ENCODE measurements around the gene BTNL9.
"Not testable (repeated sequence)": the region's sequence is repeated elsewhere in the genome, so short reads cannot be mapped to it uniquely, and the experiment has no call there.

The BTNL9 gene

DNA sequence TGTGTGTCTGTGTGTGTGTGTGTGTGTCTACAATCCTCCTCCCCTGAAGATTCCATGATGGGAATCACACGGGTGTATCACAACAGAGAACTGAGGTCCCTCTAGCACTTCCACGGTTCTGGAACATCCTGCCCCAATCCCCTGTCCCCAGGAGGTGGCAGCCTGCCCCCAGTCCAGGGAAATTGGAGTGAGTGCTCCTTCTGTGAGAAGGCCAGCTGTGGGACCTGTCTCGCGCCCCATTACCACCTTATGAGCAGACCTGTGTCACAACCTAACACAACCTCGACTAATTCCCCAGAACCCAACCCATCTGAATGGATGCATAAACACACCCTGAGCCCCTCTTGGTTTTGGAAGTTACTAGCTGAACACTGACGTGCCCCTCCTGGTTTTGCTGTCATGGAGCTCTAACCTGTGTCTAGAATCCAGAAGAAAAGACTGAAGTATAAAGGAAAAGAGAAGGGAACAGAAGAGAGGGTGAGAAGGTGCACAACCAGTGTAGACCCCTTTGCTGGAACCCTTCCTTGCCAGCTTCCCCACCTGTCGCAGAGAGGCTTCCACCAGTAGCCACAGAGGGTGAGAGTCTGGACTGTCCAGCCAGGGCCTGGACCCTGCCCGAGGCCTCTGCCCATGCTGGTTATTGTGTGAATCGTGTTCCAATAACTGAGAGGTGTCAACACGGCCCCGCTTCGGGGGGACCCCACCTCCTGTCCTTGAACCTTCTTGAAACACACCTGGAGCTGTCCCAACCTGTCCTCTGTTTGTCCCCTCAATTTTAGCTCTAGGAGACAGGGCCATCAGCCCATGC lies 3.4 kb downstream of the BTNL9 start:
- DNase-seq = no peak

DNA sequence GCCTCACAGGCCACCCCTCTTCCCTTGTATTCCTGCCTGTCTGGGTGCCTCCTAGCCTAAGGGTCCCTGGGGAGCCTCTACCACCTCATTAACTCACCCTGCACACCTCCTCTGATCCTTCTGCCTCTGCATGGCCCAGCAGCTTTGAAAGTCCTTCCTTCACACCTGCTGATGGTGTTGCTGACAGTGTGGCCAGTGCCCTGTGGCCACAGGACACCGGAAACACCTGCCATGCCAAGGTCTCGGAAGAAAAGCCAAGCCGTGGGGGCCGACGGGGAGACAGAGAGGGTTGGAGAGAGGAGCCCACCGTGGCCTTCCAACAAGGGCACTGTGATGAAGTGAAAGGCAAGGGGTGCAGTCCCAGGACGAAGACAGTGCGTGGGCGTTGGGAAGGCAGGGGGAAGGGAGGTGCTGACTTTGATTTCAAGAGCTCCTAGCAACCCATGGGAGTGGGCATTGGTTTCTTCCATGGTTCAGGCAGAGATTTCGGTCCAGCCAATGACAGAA lies 4.1 kb downstream of the BTNL9 start:
- DNase-seq = no peak

DNA sequence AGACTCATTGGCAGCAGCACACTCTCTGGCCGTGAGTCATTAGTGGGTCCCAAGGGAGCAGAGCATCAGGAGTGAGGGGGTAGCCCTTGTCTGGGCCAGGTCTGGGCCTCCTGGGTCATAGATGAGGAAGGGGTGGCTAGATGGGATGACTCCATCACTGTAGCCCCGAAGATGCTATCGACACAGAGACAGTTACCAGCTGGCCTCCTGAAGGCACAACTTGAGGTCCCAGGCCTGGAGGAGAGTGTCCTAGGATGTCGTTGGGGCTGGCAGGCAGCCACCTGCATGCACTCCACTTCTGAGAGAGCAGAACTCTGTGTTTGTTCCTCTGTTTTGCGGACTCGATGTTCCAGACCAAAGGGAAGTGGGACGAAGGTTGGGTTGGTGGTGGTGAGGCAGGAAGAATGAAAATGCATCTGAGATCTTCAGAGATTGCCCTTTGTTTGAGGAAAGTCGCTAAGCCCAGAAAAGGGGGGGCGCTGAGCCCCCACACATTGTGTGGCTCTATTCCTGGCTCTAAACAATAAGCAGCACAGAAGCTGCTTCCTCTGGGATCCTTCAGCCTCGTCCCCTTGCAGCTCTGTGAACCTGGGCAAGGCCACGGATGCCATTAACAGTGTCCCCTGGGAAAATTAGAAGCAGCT lies 4.7 kb downstream of the BTNL9 start:
- DNase-seq = no peak

DNA sequence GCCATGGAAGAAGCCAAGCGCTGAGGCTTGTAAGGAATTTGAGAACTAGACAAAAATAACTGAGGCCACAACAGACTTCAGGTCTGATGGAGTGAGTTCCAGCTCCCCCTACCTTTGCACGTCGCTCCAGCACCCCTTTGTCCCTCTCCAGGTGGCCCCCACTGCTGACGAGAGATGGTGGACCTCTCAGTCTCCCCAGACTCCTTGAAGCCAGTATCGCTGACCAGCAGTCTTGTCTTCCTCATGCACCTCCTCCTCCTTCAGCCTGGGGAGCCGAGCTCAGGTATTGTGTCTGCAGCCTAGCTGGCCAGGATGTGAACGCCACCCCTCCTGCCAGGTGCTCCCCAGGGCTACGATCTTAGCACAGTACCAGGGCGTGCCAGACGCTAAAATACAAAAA lies 5.2 kb downstream of the BTNL9 start:
- DNase-seq = no peak

DNA sequence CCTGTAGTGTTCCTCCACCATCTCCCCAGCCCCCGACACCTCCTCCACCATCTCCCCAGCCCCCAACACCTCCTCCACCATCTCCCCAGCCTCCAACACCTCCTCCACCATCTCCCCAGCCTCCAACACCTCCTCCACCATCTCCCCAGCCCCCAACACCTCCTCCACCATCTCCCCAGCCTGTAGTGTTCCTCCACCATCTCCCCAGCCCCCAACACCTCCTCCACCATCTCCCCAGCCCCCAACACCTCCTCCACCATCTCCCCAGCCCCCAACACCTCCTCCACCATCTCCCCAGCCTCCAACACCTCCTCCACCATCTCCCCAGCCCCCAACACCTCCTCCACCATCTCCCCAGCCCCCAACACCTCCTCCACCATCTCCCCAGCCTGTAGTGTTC lies 5.8 kb downstream of the BTNL9 start:
- not testable (repeated sequence) for DNase-seq

DNA sequence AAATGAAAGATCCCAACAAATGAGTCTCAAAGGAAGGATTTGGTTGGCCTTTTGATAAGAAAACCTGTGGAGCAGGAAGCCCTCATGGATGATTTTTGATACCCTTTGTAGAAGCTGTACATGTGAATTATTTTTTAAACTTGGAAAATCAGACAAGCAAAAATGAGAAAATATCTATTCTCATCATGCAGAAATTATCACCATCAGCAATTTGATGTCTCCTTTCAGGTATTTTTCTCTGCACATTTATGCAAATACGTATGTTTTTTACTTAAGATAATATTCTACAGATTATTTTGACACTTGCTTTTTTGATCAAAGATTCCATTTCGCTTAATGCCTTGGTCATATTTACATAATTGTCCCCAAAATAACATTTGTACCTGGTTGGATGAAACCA lies 7.2 kb downstream of the BTNL9 start:
- no peak for DNase-seq

DNA sequence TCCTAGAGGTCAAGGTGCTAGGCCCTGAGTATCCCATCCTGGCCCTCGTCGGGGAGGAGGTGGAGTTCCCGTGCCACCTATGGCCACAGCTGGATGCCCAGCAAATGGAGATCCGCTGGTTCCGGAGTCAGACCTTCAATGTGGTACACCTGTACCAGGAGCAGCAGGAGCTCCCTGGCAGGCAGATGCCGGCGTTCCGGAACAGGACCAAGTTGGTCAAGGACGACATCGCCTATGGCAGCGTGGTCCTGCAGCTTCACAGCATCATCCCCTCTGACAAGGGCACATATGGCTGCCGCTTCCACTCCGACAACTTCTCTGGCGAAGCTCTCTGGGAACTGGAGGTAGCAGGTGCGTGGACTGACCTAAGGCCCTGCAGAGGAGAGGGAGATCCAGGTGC lies 7.9 kb downstream of the BTNL9 start:
- no peak for DNase-seq

DNA sequence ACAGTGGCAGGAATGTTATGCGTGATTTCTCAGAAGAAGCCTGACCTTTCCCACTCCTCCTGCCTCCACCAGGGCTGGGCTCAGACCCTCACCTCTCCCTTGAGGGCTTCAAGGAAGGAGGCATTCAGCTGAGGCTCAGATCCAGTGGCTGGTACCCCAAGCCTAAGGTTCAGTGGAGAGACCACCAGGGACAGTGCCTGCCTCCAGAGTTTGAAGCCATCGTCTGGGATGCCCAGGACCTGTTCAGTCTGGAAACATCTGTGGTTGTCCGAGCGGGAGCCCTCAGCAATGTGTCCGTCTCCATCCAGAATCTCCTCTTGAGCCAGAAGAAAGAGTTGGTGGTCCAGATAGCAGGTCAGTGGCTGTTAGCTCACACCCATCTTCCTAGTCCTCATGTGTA lies 9.9 kb downstream of the BTNL9 start:
- DNase-seq = no peak

DNA sequence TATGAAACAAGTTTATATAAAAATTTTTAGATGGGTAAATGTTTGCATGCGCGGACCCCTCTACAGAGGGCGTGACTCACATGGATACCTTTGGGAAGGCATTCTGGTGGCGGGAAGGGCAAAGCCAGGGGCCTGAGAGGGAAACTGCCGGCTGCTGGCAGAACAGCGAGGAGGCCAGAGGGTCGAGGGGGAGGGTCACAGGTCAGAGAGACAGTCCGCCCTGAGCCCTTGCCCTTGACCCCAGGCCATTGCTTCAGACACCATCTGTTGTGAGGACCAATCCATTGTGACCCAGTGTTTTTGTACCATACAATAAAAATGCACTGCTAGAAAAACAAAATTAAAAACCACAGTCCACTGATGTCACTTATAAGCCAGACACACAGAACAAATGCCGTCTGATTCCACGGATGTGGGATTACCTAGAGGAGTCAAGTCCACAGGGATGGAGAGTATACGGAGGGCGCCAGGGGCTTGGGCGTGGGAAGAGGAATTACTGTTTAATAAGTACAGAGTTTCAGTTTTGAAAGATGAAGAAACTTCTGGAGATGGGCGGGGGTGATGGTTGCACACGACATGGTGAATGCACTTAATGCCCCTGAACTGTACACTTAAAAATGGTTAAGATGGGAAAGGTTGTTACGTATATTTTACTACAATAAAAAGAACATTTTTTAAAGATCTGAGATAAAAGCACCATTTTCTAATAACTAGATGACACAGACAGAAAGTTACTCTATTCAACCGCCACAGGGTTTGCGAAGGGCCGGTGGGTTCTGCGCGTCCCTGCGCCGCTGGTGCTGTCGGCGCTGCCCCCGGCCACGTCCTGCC lies 12.0 kb downstream of the BTNL9 start:
- no peak for DNase-seq

DNA sequence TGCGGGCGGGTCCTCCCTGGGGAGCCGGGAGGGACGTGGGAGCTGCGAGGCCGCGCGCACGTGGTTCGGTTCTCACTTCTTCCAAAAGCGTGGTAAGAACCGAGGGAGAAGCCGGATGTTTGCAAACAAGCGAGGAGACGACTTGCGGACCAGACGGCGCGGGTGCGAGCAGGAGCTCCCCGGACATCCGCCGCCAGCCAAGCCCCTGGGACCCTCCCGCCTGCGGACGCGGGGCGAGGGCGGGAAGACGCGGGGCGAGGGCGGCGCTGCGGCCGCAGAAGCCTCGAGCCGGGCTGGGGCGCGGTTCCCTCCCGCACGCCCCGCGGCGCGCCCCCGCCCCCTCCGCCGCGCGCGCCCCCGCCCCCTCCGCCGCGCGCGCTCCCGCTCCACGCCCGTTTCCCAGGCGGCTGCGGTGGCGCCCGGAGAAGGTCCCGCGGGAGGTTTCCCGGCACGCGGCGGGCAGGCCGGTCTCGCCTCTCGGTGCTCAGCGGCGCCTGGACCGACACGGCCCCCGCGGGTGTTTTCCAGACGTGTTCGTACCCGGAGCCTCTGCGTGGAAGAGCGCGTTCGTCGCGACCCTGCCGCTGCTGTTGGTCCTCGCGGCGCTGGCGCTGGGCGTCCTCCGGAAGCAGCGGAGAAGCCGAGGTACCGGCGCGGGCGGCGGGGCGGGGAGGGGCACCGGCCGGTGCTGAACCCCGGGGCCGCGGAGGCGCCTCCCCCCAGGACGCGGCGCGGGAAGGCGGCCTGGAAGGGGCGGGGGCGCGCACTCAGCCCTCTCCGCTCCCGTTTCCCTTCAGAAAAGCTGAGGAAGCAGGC lies 12.8 kb downstream of the BTNL9 start:
- no peak for DNase-seq

DNA sequence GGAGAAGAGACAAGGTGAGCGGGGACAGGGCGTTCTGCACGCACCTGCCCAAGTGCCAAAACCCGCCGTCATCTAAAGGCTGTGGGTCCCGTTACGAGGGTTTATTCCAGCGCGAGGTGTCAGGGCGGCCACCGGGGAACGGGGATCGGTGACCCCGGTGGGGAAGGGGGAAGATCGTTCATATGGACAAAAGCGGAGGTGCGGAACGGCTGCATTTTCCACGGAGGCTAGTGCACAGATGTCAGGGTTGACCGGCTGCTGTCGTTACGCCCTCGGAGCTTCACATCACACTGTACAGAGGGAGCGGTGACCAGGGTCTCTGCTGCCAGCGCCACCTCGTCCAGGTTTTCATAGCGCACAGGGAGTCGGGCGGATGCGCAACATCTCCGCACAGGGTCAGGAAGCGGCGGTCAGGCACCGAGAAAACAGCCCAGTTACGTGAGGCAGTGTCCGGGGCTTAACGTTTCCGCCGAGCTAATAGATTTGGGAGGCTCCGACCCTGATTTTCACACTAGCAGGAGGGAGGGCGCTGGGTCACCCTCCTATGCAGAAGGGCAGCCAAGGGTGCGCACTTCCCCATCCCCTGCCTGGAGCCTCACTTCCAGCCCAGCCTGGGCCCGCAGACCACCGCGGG lies 13.5 kb downstream of the BTNL9 start:
- DNase-seq = no peak

DNA sequence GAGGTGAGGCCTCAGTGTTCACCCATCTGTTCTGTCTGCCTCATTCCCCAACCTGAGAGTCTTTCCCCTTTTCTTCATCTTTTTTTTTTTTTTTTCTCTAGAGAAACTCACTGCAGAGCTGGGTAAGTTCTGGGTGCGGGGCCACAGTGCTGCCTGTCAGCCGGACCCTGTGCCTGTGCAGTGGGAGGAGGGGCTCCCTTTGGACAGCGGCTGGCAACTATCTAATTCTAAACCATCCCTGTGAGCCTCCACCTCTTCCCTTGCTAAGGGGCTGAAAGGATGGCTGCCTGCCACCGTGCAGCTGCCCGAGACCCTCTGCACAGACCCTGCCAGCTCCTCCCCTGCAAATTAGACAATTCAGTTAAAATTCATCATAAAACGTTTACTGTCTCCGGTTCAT lies 14.1 kb downstream of the BTNL9 start:
- DNase-seq = no peak

DNA sequence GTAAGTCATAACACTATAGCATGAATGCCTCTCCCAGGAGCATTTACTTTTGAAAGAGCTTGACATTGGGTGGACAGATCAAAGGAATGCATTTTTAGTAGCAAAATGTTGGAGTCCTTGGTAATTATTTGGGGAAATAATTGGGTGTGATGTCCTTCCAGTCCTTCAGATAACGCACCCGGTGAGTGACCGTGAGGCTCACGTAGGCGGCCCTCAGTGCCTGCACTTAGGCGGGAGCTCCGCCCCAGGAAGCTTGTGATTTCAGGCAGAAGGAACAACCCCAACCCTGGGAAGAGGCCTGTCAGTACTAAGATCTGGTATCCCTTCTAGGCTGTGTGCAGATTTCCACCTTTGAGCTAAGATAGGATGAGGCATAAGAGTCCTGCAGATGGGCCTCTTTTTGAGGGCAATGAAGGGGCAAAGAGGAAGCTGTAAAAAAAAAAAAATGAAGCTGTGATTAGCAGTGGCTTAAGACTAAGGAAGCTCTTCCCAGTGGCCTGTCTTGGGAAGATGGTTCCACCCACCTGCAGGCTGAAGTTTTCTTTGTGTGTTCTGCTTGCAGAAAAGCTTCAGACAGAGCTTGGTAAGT lies 14.9 kb downstream of the BTNL9 start:
- DNase-seq = no peak

DNA sequence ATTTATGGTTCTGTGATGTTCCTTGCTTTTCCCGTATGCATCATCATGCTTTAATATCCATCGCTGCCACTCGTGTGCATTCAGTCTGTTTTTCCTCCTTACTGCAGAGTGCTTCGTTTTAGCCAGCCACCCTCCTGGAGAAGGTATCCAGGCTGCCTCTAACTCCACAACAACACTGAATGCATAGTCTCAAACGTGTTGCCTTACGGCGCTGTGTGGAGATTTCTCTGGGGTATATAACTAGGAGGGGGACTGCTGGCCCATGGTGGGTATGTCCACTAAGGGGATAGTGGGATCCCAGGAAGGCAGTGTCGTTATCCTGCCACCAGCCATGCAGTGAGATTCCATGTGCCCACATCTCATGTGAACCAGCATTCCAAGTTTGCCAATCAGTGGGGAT lies 16.4 kb downstream of the BTNL9 start:
- DNase-seq = no peak

DNA sequence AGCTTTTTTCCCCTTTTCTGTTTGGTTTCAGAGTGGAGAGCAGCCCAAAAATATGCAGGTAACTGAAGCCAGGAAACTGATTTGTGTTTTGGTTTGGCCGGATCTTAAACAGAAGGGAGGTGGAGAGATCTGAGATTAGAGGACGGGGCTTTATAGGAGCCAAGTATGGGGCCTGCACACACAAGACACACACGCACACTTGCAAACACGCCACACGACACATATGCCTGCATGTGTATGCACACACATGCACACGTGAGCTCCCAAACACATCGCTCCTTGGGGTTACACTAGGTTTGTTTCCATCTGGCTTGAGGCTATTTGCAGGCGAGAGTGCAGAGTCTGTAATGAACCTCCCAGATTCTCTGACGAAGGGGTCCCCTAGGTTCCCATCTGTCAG lies 18.3 kb downstream of the BTNL9 start:
- DNase-seq = no peak

DNA sequence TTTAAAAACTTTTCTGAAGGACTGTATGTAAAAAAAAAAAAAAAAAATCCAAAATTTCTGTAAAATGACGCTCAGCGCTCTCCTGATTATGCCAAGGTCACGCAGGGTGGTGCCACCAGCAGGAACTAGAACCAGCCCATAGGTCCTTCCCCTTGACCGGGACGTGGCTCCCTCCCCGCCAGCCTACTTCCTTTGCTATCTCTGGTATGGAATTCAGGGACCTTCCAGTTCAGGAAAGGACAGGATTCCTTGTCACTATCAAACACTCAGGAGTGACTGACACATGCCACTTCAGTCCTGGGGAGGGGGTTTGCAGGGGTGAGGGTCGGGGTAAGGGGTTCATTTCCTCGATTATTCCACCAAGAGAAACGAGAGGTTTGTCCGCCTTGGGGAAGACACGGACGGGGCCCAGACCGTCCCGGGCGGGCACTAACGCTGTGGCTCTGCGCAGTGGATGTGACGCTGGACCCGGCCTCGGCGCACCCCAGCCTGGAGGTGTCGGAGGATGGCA lies 18.8 kb downstream of the BTNL9 start:
- no peak for DNase-seq

DNA sequence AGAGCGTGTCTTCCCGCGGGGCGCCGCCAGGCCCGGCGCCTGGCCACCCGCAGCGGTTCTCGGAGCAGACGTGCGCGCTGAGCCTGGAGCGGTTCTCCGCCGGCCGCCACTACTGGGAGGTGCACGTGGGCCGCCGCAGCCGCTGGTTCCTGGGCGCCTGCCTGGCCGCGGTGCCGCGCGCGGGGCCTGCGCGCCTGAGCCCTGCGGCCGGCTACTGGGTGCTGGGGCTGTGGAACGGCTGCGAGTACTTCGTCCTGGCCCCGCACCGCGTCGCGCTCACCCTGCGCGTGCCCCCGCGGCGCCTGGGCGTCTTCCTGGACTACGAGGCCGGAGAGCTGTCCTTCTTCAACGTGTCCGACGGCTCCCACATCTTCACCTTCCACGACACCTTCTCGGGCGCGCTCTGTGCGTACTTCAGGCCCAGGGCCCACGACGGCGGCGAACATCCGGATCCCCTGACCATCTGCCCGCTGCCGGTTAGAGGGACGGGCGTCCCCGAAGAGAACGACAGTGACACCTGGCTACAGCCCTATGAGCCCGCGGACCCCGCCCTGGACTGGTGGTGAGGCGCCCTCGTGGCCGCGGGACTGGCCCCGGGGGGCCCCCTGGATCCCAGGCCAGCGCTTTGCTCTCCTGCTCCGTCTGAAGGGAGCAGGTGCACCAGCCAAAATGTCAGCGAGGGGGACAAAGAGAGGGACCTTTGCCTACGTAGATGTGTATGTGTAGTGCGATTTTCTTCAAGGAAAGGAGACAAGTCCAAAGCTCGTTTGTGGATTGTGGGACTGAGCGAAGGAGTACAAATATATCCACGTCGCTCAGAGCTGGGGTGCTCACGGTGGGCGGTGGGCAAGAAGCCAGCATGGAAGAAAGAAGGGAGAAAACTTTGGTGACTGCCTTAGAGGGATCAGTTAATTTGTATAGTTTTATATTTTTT lies 19.5 kb downstream of the BTNL9 start:
- DNase-seq = no peak

DNA sequence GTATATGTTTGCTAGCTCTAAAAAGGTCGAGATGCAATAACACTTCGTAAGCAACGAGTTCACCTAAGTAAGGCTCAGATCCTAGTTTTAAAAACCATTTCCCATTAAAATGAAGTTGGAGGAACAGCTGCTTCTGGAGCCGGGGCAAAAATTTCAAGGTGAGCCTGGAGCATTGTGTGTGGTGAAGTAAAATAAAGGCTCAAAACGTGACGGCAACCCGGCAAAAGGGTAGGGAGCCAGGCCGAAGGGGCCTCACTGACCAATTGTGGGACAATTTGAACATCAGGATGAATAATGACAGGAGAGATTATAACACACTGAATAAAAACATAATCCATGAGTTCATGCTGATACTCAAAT lies 20.1 kb downstream of the BTNL9 start:
- DNase-seq = no peak

DNA sequence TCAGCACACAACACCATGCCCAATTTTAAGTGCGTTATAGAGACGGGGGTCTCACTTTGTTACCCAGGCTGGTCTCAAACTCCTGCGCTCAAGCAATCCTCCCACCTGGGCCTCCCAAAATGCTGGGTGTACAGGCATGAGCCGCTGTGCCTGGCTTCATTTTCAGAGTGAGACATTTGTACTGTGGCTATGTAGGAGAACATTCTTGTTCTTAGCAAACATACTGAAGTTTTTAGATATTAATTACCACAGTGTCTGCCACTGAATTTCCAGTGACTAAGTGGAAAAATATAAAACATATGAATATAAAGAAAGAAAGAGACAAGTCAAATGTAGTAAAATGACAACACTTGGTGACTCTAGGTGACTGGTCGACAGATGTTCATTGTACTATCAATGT lies 20.9 kb downstream of the BTNL9 start:
- no peak for DNase-seq

DNA sequence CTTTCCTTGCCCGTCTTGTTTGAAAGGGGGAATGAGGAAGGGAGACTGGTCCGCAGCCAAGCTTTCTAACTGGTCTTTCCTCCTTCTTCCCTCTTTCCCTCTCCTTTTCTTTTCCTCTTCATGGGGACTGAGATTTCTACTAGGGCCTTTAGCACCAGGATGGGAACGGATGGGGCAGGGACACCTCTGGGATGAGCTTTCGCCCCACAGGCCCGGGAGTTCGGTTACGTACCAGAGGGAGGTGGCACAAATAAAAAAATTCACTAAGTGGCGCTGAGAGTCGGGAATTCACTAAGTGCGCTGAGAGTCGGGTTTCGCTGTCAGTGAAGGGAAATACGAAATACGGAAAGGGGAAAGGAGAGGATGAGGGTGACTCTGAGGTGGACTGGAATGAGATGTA lies 21.6 kb downstream of the BTNL9 start:
- no peak for DNase-seq

DNA sequence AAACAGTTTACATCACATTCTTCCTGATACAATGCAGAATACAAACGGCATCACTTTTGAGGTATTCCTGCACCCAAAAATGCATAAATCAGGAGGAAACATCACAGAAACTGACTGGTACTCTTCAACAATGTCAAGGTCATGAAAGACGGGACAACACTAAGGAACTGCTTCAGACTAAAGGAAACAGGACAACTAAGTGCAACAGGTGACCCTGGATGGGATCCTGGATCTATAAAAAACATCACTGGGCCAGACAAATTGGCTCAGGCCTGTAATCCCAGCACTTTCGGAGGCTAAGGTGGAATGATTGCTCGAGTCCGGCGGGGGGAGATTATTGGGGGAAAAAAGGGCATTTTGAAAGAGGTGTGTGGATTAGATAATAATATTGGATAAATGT lies 22.6 kb downstream of the BTNL9 start:
- no peak for DNase-seq

All from NCI-H2029 treated with DMSO at 0.1 percent for 48 hours (cell line).